ENCODE measurements around the gene DOK4. TPM values are rescaled to one million over a fixed set of nuclear protein-coding genes. Genes with fewer than 3 reads are reported as not detected.

DOK4 gene
- total and polyA plus RNA-seq, 11 donors = 5.9 to 14.8 (median 7.7) TPM

GRCh38 chr16:57503366-57503765 lies 17.1 kb upstream of the DOK4 start:
- intact Hi-C loops (cut with DNase I) = no loop called here
- H3K27ac ChIP-seq = no peak overlapping the region
- DNase-seq (peak in 2 of 5 donors; percentile 18 to 50), ATAC-seq (no peak)
- no peaks in the 10 kb centered on the region for H3K9me3 ChIP-seq
- H3K4me3 ChIP-seq = no peak overlapping the region
- no peaks in the 10 kb centered on the region for H3K36me3 ChIP-seq
- TF ChIP-seq POLR2A (IDR thresholded peaks at IDR 0.05) = no peak
- no peak for TF ChIP-seq CTCF (IDR thresholded peaks at IDR 0.05)
- H3K27me3 ChIP-seq = no peaks in the 10 kb centered on the region
- peaks cover 0 to 6% (median 0%) of the 10 kb centered on the region in 12 donors for H3K4me1 ChIP-seq
- 62 to 78% (median 77%) methylated on average over 15 of the region's 15 CpGs for WGBS, 4 donors

GRCh38 chr16:57502048-57502775 lies 15.9 kb upstream of the DOK4 start:
- Histone ChIP-seq H3K27me3 (no peaks in the 10 kb centered on the region), H3K9me3 (no peaks in the 10 kb centered on the region), H3K36me3 (no peaks in the 10 kb centered on the region), H3K27ac (no peak overlapping the region), H3K4me3 (no peak overlapping the region), H3K4me1 (peaks cover 0 to 6% (median 0%) of the 10 kb centered on the region in 12 donors)
- WGBS, 4 donors = 78 to 85% (median 84%) methylated on average over 12 of the region's 12 CpGs
- no peak for TF ChIP-seq CTCF (IDR thresholded peaks at IDR 0.05)
- no peak for TF ChIP-seq POLR2A (IDR thresholded peaks at IDR 0.05)
- intact Hi-C loops (cut with DNase I) = no loop called here
- DNase-seq (no peak), ATAC-seq (no peak)

GRCh38 chr16:57501492-57501891 lies 15.2 kb upstream of the DOK4 start:
- intact Hi-C loops (cut with DNase I) = no loop called here
- 70 to 82% (median 74%) methylated on average over 7 of the region's 7 CpGs for WGBS, 4 donors
- no peaks in the 10 kb centered on the region for H3K27me3 ChIP-seq

More at GRCh38 chr16:57501492-57501891, 15.2 kb upstream of the DOK4 start:
- H3K36me3 ChIP-seq = no peaks in the 10 kb centered on the region
- no peaks in the 10 kb centered on the region for H3K9me3 ChIP-seq
- no peak for ATAC-seq
- no peak overlapping the region for H3K27ac ChIP-seq
- H3K4me1 ChIP-seq = peaks cover 0 to 6% (median 0%) of the 10 kb centered on the region in 12 donors
- TF ChIP-seq CTCF (IDR thresholded peaks at IDR 0.05) (no peak), POLR2A (IDR thresholded peaks at IDR 0.05) (no peak)
- no peak overlapping the region for H3K4me3 ChIP-seq
- no peak for DNase-seq

Data from heart left ventricle (tissue), 16 donors.